ENCODE measurements around the gene CEP112.

Gene CEP112

DNA sequence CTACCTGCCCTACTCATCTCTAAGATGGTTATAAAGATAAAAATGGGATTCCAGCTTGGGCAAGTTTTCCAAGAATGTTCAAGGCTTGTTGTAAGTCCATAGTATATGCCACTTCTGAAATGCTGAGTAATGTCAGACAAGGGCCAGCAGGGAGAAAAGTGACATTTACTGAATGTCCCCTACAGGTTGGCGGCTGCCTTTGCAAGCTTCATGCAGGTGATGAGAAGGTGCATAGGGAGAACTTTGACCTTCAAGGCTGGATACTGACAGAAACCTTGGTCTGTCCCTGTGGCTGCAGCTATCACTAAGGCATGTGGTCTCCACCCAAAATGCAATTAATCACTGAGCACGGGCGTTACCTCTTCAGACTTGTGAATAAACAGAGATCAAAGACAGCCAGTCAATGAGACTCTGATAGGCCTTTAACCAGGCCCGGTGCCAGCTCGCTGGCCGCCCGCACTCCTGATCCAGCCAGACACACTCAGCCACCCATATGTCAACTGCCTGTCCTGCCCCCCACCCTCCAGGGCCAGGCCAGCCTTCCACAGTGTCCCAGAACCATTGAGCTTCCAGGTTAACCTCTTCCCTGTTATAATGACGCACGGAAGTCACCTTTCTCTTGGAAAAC, 603.6 kb downstream of the CEP112 start:
- Histone ChIP-seq H2AFZ (ENCODE audit: low read depth) (no peak overlapping the region), H3K9ac (no peak overlapping the region), H3K27ac (no peak overlapping the region), H4K20me1 (ENCODE audit: insufficient read depth) (no peaks in the 10 kb centered on the region), H3K36me3 (ENCODE audit: insufficient read depth) (no peaks in the 10 kb centered on the region), H3K4me1 (ENCODE audit: low read depth, poor library complexity, severe bottlenecking) (no peaks in the 10 kb centered on the region), H3K4me2 (no peak overlapping the region), H3K27me3 (ENCODE audit: insufficient read depth, low read depth) (no peaks in the 10 kb centered on the region), H3K79me2 (ENCODE audit: insufficient read depth, low read depth) (no peaks in the 10 kb centered on the region), H3K4me3 (IDR thresholded peaks at IDR 0.05; ENCODE audit: insufficient read depth, low read depth, low read length) (no peak overlapping the region)
- TF ChIP-seq, protein P1, sequence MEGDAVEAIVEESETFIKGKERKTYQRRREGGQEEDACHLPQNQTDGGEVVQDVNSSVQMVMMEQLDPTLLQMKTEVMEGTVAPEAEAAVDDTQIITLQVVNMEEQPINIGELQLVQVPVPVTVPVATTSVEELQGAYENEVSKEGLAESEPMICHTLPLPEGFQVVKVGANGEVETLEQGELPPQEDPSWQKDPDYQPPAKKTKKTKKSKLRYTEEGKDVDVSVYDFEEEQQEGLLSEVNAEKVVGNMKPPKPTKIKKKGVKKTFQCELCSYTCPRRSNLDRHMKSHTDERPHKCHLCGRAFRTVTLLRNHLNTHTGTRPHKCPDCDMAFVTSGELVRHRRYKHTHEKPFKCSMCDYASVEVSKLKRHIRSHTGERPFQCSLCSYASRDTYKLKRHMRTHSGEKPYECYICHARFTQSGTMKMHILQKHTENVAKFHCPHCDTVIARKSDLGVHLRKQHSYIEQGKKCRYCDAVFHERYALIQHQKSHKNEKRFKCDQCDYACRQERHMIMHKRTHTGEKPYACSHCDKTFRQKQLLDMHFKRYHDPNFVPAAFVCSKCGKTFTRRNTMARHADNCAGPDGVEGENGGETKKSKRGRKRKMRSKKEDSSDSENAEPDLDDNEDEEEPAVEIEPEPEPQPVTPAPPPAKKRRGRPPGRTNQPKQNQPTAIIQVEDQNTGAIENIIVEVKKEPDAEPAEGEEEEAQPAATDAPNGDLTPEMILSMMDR (conservative IDR thresholded peaks at IDR 0.05; ENCODE audit: low read depth, low read length): no peak

DNA sequence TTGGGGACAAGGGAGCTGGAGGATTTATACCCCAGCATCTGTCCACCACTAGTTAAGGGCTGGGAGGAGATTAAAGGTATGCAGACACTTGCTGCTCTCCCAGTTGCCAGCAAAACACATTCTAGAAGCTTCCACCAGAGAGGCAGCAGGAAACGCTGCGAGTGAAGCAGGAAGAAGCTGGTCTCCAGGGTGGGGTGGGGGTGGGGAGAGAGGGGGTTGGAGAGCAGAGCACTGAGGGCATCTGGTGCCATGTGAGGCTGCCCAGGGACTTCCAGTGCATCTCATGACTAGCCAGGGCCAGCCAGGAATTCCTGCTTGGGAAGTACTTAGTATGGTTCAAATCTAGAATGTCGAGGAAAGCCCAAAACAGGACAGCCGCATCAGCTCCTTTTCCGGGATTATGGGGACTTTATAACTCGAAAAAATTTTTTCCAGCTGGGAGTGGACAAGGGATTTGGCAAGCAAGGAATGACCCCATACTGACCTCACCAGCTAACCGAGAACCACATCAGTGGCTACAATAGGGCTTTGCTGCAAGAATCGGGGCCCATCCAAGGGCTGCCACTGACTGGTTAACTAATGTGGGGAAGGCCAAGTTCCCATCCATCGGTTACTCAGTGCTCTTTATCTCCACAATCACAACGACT, 604.3 kb downstream of the CEP112 start:
- no peak overlapping the region for H3K4me2 ChIP-seq
- TF ChIP-seq, protein P1 (conservative IDR thresholded peaks at IDR 0.05; ENCODE audit: low read depth, low read length): no peak

DNA sequence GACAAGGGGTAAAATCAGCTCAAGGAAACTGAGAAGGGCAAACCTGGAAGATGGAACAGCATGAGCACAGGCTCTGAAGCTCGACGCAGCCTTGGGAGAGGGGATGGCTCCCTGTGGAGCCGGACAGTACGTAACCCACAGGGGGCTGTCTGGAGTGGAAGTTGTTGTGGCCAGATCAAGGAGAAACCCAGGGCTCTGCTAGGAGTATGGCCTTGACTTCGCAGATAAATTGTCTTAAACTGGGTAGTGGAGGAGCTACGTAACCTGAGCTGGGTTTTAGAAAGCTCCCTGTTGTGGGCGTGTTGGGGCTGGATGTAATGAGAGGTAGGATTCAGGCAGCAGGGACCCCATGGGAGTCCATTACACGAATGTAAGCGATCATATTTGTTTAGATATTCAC, 605.0 kb downstream of the CEP112 start:
- H4K20me1 ChIP-seq (ENCODE audit: insufficient read depth): no peaks in the 10 kb centered on the region
- no peak overlapping the region for H3K9ac ChIP-seq
- no peaks in the 10 kb centered on the region for H3K4me1 ChIP-seq (ENCODE audit: low read depth, poor library complexity, severe bottlenecking)
- no peak overlapping the region for H2AFZ ChIP-seq (ENCODE audit: low read depth)
- TF ChIP-seq, protein P1 (conservative IDR thresholded peaks at IDR 0.05; ENCODE audit: low read depth, low read length): no peak
- H3K36me3 ChIP-seq (ENCODE audit: insufficient read depth): no peaks in the 10 kb centered on the region
- H3K27ac ChIP-seq: no peak overlapping the region
- no peaks in the 10 kb centered on the region for H3K79me2 ChIP-seq (ENCODE audit: insufficient read depth, low read depth)
- H3K4me2 ChIP-seq: no peak overlapping the region
- H3K27me3 ChIP-seq (ENCODE audit: insufficient read depth, low read depth): no peaks in the 10 kb centered on the region
- no peak overlapping the region for H3K4me3 ChIP-seq (IDR thresholded peaks at IDR 0.05; ENCODE audit: insufficient read depth, low read depth, low read length)

More for the DNA sequence above, 604.3 kb downstream of the CEP112 start:
- Histone ChIP-seq H3K27ac (no peak overlapping the region), H3K27me3 (ENCODE audit: insufficient read depth, low read depth) (no peaks in the 10 kb centered on the region), H4K20me1 (ENCODE audit: insufficient read depth) (no peaks in the 10 kb centered on the region), H2AFZ (ENCODE audit: low read depth) (no peak overlapping the region), H3K79me2 (ENCODE audit: insufficient read depth, low read depth) (no peaks in the 10 kb centered on the region), H3K9ac (no peak overlapping the region), H3K36me3 (ENCODE audit: insufficient read depth) (no peaks in the 10 kb centered on the region), H3K4me3 (IDR thresholded peaks at IDR 0.05; ENCODE audit: insufficient read depth, low read depth, low read length) (no peak overlapping the region), H3K4me1 (ENCODE audit: low read depth, poor library complexity, severe bottlenecking) (no peaks in the 10 kb centered on the region)
